GM23248 (cell line): Measurements from ENCODE around the gene SAPCD2. TPM values are rescaled to one million over a fixed set of nuclear protein-coding genes. Genes with fewer than 3 reads are reported as not detected.

Source experiments
- DNase-seq: peaks from one replicate; pipeline ENCODE4 v3.0.0-alpha.2; 2015
- H2AFZ ChIP-seq: fragments of 200-600 bp; sonication (generic); 2 replicates; pipeline ENCODE4 v1.6.1; 2016; ENCODE audit warnings: antibody characterized with exemption
- H3F3A ChIP-seq: fragments of 200-600 bp; sonication (generic); 2 replicates; pipeline ENCODE4 v1.6.1; 2016; ENCODE audit warnings: mild to moderate bottlenecking, antibody characterized with exemption, mixed run types; ENCODE audit not compliant: insufficient read depth
- H3K27ac ChIP-seq: fragments of 200-600 bp; sonication (generic); 2 replicates; pipeline ENCODE4 v1.5.1; 2016; ENCODE audit warnings: mild to moderate bottlenecking
- H3K27me3 ChIP-seq: fragments of 200-600 bp; sonication (generic); replicated peaks from 2 replicates; pipeline ENCODE4 v1.6.1; 2016; ENCODE audit warnings: mild to moderate bottlenecking; ENCODE audit not compliant: insufficient read depth
- H3K36me3 ChIP-seq: fragments of 200-600 bp; sonication (generic); 2 replicates; pipeline ENCODE4 v1.6.1; 2016; ENCODE audit warnings: low read depth, mild to moderate bottlenecking
- H3K4me1 ChIP-seq: fragments of 200-600 bp; sonication (generic); 2 replicates; pipeline ENCODE4 v1.6.1; 2016; ENCODE audit warnings: mild to moderate bottlenecking; ENCODE audit not compliant: insufficient read depth
- H3K4me2 ChIP-seq: fragments of 200-600 bp; sonication (generic); one replicate; pipeline ENCODE4 v1.6.1; 2016; ENCODE audit warnings: mild to moderate bottlenecking; ENCODE audit not compliant: unreplicated experiment
- H3K4me3 ChIP-seq: fragments of 200-600 bp; sonication (generic); 2 replicates; pipeline ENCODE4 v1.5.1; 2016; ENCODE audit warnings: mild to moderate bottlenecking
- H3K79me2 ChIP-seq: fragments of 200-600 bp; sonication (generic); 2 replicates; pipeline ENCODE4 v1.6.1; 2016; ENCODE audit warnings: mild to moderate bottlenecking; ENCODE audit not compliant: insufficient read depth
- H3K9ac ChIP-seq: fragments of 200-600 bp; sonication (generic); 2 replicates; pipeline ENCODE4 v1.6.1; 2016; ENCODE audit warnings: mild to moderate bottlenecking
- H3K9me2 ChIP-seq: fragments of 200-600 bp; sonication (generic); 2 replicates; pipeline ENCODE4 v1.6.1; 2016; ENCODE audit warnings: mixed run types, mild to moderate bottlenecking, moderate library complexity; ENCODE audit not compliant: insufficient read depth
- H3K9me3 ChIP-seq: fragments of 200-600 bp; sonication (generic); one replicate; pipeline ENCODE4 v1.6.1; 2017; ENCODE audit warnings: low read depth
- H4K20me1 ChIP-seq: fragments of 200-600 bp; sonication (generic); 2 replicates; pipeline ENCODE4 v1.6.0; 2016; ENCODE audit not compliant: insufficient read depth
- EZH2 ChIP-seq: fragments of 200-600 bp; sonication (generic); IDR thresholded peaks from 2 replicates; pipeline ENCODE4 v1.6.1; 2018; ENCODE audit warnings: antibody characterized with exemption, mild to moderate bottlenecking; ENCODE audit not compliant: insufficient read depth, poor library complexity, severe bottlenecking
- EZH2phosphoT487 ChIP-seq: fragments of 200-600 bp; sonication (generic); IDR thresholded peaks from 2 replicates; pipeline ENCODE4 v1.6.1; 2018; ENCODE audit warnings: antibody characterized with exemption, moderate library complexity, mild to moderate bottlenecking, low read depth; ENCODE audit not compliant: insufficient read depth
- WGBS, 2 experiments: methylation state at CpG; one replicate each; pipeline ENCODE4 v1.1.6; 2015 to 2017; ENCODE audit warnings: low lambda C conversion rate in 2 of 2, low coverage in 1 of 2; ENCODE audit errors: missing lambda C conversion rate in 2 of 2; 5-methylcytosine and 5-hydroxymethylcytosine counted together
- in situ Hi-C: fragments of 300-500 bp; cut with MboI; formaldehyde crosslinking; loops from 2 replicates; pipeline ENCODE4 v1.15.0; 2020
- polyA plus RNA-seq: library from polyadenylated mRNA; unstranded; fragments of >200 nt; fragmentation: Nextera tagmentation; extraction: Ambion mirVana; gene quantifications from 2 replicates; pipeline ENCODE4 v1.2.1, GENCODE V29; 2016
- total RNA-seq: library from RNA; depleted of rRNA; stranded (reverse); fragments of >200 nt; shearing (Covaris generic); gene quantifications from 2 replicates; pipeline ENCODE4 v1.2.3, GENCODE V29; 2014

The SAPCD2 gene
- total and polyA plus RNA-seq, 2 experiments from 2014 or later: 0.88 to 5.4 TPM

- in situ Hi-C loops: no loop called here
- TF ChIP-seq EZH2: no peak
- TF ChIP-seq EZH2phosphoT487: no peak
Observed at GRCh38 chr9:137054932-137055384, 15.4 kb downstream of the SAPCD2 start.

GRCh38 chr9:137053944-137054931, 16.1 kb downstream of the SAPCD2 start, which contains the start of gene ENTPD2:
TSS of gene ENTPD2 (minus strand) at chr9:137054061. CDS start at chr9:137053997, 64 bp downstream.
- no peaks in the 10 kb centered on the region for H3K79me2 ChIP-seq
- in situ Hi-C loops: no loop called here
- no peaks in the 10 kb centered on the region for H3K9me3 ChIP-seq
- no peak for DNase-seq
- H4K20me1 ChIP-seq: no peaks in the 10 kb centered on the region
- H3K27ac ChIP-seq: no peak within 1 kb of the TSS
- H3K4me1 ChIP-seq: peaks cover 4% of the 10 kb centered on the region; the same call in 1 of the 2 replicates
- H3K9me2 ChIP-seq: no peaks in the 10 kb centered on the region
- 0 out of 2 replicates have a peak, but pooled peaks cover 5% of the 10 kb centered on the region for H3F3A ChIP-seq
- 40 to 70% methylated on average over 31 to 62 of the region's 90 CpGs for WGBS, 2 experiments
- H3K4me3 ChIP-seq: no peak within 1 kb of the TSS
- H2AFZ ChIP-seq: no peak within 1 kb of the TSS
- no peak within 1 kb of the TSS for H3K4me2 ChIP-seq
- TF ChIP-seq EZH2 (no peak), EZH2phosphoT487 (no peak)
- H3K27me3 ChIP-seq: peaks cover 19% of the 10 kb centered on the region
- H3K9ac ChIP-seq: no peak within 1 kb of the TSS
- H3K36me3 ChIP-seq: no peaks in the 10 kb centered on the region

More at GRCh38 chr9:137054932-137055384, 15.4 kb downstream of the SAPCD2 start:
- H3K79me2 ChIP-seq: no peaks in the 10 kb centered on the region
- H3K4me1 ChIP-seq: peaks cover 4% of the 10 kb centered on the region; the same call in 1 of the 2 replicates
- H3K27me3 ChIP-seq: peaks cover 13% of the 10 kb centered on the region; the same call in 1 of the 2 replicates
- H4K20me1 ChIP-seq: no peaks in the 10 kb centered on the region
- no peaks in the 10 kb centered on the region for H3K9me3 ChIP-seq
- no peak overlapping the region for H3K4me3 ChIP-seq
- H3K9me2 ChIP-seq: no peaks in the 10 kb centered on the region
- WGBS, 2 experiments: 69 to 78% methylated on average over 17 of the region's 17 CpGs
- no peak for DNase-seq
- H3K27ac ChIP-seq: no peak overlapping the region
- H2AFZ ChIP-seq: no peak overlapping the region
- no peak overlapping the region for H3K9ac ChIP-seq
- H3K4me2 ChIP-seq: no peak overlapping the region
- H3F3A ChIP-seq: 0 out of 2 replicates have a peak, but pooled peaks cover 5% of the 10 kb centered on the region
- no peaks in the 10 kb centered on the region for H3K36me3 ChIP-seq

GRCh38 chr9:137052998-137053943, 17.1 kb downstream of the SAPCD2 start:
- Histone ChIP-seq H4K20me1 (no peaks in the 10 kb centered on the region), H3K9me3 (no peaks in the 10 kb centered on the region), H3K27ac (no peak overlapping the region), H3K4me1 (peaks cover 4% of the 10 kb centered on the region; the same call in 1 of the 2 replicates), H3K36me3 (no peaks in the 10 kb centered on the region), H3K4me2 (no peak overlapping the region), H3K79me2 (no peaks in the 10 kb centered on the region), H3K9ac (no peak overlapping the region), H3K9me2 (no peaks in the 10 kb centered on the region), H3K27me3 (peaks cover 22% of the 10 kb centered on the region), H3K4me3 (no peak overlapping the region), H2AFZ (no peak overlapping the region), H3F3A (0 out of 2 replicates have a peak, but pooled peaks cover 5% of the 10 kb centered on the region)
- DNase-seq: no peak
- 25 to 30% methylated on average over 34 to 53 of the region's 71 CpGs for WGBS, 2 experiments
- in situ Hi-C loops: no loop called here
- TF ChIP-seq EZH2phosphoT487 (no peak), EZH2 (no peak)

GRCh38 chr9:137052293-137052692, 18.1 kb downstream of the SAPCD2 start:
- Histone ChIP-seq H3K79me2 (no peaks in the 10 kb centered on the region), H3K9me3 (no peaks in the 10 kb centered on the region), H3K27ac (no peak overlapping the region), H3K4me3 (no peak overlapping the region), H3F3A (0 out of 2 replicates have a peak, but pooled peaks cover under 1% of the 10 kb centered on the region), H3K9ac (no peak overlapping the region), H3K4me1 (peaks cover 4% of the 10 kb centered on the region; the same call in 1 of the 2 replicates), H3K27me3 (peaks cover 22% of the 10 kb centered on the region), H4K20me1 (no peaks in the 10 kb centered on the region), H3K36me3 (no peaks in the 10 kb centered on the region), H2AFZ (no peak overlapping the region), H3K9me2 (no peaks in the 10 kb centered on the region), H3K4me2 (no peak overlapping the region)
- DNase-seq: no peak
- 75 to 85% methylated on average over 2 to 7 of the region's 8 CpGs for WGBS, 2 experiments
- no peak for TF ChIP-seq EZH2
- in situ Hi-C loops: no loop called here
